Activated T-cell treated with anti-CD3 and anti-CD28 coated beads for 24 hours (primary cell): ENCODE results near the gene GET4.
"Not testable (repeated sequence)": the region's sequence is repeated elsewhere in the genome, so short reads cannot be mapped to it uniquely, and the experiment has no call there.

ENCODE experiments used
- DNase-seq: peaks from one replicate; pipeline ENCODE4 v3.0.0-alpha.2; 2020; ENCODE audit warnings: low read depth

Gene GET4

GRCh38 chr7:845731-846130 is 30.6 kb upstream of the GET4 start:
- no peak for DNase-seq

GRCh38 chr7:846958-847650 is 29.2 kb upstream of the GET4 start:
- DNase-seq: not testable (repeated sequence)

- DNase-seq: not testable (repeated sequence)
These were observed 28.6 kb upstream of the GET4 start for GRCh38 chr7:847728-848127.

- DNase-seq: no peak
These were observed 27.2 kb upstream of the GET4 start for GRCh38 chr7:849145-849544.

- no peak for DNase-seq
These were observed 26.6 kb upstream of the GET4 start for GRCh38 chr7:849781-850180.

- no peak for DNase-seq
These were observed 25.1 kb upstream of the GET4 start for GRCh38 chr7:851204-851603.

GRCh38 chr7:853366-854117 is 22.8 kb upstream of the GET4 start:
- no peak for DNase-seq

- DNase-seq: no peak
These were observed 22.1 kb upstream of the GET4 start for GRCh38 chr7:854118-854775.

- no peak for DNase-seq
These were observed 20.5 kb upstream of the GET4 start for GRCh38 chr7:855686-856369.

GRCh38 chr7:856444-857095 is 19.8 kb upstream of the GET4 start:
- no peak for DNase-seq

- no peak for DNase-seq
These were observed 18.7 kb upstream of the GET4 start for GRCh38 chr7:857661-858060.

GRCh38 chr7:859359-860030 is 16.9 kb upstream of the GET4 start:
- DNase-seq: no peak

GRCh38 chr7:860149-860548 is 16.2 kb upstream of the GET4 start:
- no peak for DNase-seq

- no peak for DNase-seq
These were observed 15.1 kb upstream of the GET4 start for GRCh38 chr7:861222-861621.

- no peak for DNase-seq
These were observed 14.2 kb upstream of the GET4 start for GRCh38 chr7:862157-862556.

GRCh38 chr7:863106-863505 is 13.2 kb upstream of the GET4 start:
- DNase-seq: no peak

GRCh38 chr7:865921-866320 is 10.4 kb upstream of the GET4 start:
- DNase-seq: no peak

GRCh38 chr7:867001-867405 is 9.4 kb upstream of the GET4 start:
- no peak for DNase-seq

- no peak for DNase-seq
These were observed 8.8 kb upstream of the GET4 start for GRCh38 chr7:867406-868188.

- DNase-seq: no peak
These were observed 8.2 kb upstream of the GET4 start for GRCh38 chr7:868189-868486.

- DNase-seq: no peak
These were observed 7.0 kb upstream of the GET4 start for GRCh38 chr7:869348-869747.
